Stimulated activated CD4-positive, alpha-beta T cell treated with anti-CD3 and anti-CD28 coated beads, Interleukin-4, amount 100 ng/mL, for 48 hours (primary cell): ENCODE results near the gene RPP30.

Experiments used
- DNase-seq, 2 donors: peaks; one replicate each; pipeline ENCODE4 v3.0.0-alpha.2; 2020; ENCODE audit warnings: low read depth in 2 of 2

RPP30 gene

DNA sequence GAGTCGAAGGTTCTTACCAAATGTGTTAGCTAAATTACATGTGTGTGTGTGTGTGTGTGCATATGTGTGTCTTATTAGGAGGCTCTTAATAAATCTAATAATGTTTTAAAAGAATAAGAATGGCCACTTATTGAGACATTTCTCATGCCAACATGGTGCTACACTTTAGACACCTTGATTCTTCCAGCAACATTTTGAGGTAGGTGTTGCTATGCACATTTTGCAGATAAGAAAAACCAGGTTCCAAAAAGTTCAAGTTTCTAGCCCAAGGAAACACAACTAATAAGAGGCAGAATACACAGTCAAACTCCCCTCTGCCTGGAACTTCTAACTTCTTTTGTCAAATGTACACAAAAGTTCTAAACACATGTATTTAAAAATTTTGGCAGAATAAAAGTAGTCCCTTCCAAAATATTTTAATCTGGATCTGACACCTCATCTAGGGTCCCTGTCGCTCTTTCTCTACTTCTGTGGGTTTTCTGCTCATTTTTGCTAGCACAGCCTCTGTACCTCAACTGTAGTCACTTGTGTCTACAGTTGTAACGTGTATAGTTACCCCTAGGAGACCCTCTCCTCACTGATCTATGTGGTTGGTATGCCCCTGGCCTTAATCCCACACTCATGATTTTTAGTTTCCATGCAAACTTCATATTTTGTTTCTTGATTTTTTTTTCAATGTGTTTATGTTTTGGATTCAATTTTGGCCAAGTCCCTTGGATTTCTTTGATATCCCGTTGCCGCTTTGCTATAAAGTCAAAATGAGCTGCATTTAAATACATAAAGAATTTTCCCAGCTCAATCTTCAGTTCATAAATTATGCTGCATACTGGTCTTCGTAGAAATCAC lies 44.8 kb downstream of the RPP30 start:
- no peak for DNase-seq

DNA sequence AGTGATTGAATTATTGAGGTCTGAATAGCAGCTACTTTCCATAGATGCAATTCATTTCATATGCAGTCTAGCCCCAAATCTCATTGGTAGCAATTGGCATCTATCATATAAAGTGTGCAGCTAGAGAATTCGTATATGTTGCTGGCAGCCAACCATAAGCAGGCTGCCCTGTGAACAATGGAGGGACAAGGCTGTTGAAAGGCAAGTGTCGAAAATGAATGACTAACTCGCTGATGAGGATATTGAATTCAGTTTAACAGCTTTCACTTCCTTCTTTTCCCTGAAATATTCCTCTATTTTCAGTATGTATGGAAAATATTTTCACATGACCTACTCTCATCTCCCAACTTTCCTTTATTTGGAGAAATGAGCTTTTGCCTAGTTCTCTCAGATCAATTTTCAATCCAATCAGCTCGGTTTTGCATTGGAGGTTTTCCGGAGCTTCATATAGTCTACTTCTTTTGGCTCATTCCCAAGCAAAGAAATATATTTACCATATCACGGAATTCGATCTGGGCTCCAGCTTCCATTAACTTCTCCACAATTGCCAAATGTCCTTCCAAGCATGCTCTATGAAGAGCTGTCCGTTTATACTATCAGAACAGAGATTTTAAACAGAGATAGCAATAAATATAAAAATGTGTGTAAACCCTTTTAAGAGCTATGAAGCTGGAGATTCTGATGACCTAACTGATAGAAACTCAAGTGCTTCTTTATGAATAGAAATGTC lies 45.6 kb downstream of the RPP30 start:
- no peak for DNase-seq

DNA sequence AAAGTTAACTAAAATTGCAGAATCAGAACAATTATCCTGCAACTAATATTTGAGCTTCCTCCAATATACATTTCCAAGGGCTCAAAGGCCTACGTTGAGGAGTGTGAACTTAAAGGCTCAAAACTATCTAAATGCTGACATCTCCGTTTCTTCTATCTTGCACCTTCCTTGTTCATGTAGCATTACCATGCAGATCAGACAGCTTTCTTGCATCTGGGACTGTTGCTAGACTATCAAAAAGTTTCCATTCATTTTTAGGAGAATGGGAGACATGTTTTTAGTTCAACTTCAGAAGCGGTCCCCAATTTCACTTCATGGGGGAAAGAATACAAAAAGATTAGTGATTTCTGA lies 46.2 kb downstream of the RPP30 start:
- DNase-seq = no peak

DNA sequence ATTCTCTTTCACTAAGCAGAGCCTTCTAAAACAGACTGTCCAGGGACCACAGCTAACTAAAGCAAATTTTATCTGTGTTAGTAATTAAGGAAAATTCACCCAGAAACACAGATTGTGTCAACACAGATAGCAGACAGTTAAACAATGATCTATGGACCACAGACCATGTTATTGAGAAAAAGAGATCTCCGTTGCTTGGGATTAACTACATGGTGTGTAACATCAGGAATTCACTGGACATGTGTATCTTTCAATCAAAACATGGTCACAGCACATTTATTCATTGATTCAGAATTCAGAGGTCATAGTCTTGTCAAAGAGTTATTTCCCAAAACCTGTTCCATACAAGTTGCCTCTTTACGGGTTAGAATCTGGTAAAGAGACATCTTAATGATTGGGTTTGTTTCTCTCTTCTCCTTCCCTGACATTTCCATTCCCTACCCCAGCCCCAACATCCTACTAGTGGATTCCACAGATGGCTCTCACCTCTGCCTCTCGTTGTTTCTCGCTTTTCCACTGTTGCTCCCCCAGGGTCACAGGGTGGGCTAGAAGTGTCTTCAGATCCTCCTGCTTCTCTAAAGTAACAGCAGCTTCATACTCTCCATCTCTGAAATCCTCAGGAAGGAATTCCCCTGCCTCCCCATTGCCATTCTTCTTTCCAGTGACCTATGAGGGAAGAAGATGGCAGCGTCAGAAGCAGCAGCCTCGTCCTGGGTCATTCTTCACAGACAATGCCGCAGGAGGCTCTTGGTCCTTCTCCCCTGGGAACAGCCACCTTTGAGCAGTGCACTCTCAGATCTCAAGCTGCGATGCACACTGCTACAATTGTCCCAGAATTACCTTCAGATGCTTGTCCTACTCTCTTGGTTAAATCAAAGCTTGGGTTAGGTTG lies 48.2 kb downstream of the RPP30 start:
- DNase-seq = no peak

DNA sequence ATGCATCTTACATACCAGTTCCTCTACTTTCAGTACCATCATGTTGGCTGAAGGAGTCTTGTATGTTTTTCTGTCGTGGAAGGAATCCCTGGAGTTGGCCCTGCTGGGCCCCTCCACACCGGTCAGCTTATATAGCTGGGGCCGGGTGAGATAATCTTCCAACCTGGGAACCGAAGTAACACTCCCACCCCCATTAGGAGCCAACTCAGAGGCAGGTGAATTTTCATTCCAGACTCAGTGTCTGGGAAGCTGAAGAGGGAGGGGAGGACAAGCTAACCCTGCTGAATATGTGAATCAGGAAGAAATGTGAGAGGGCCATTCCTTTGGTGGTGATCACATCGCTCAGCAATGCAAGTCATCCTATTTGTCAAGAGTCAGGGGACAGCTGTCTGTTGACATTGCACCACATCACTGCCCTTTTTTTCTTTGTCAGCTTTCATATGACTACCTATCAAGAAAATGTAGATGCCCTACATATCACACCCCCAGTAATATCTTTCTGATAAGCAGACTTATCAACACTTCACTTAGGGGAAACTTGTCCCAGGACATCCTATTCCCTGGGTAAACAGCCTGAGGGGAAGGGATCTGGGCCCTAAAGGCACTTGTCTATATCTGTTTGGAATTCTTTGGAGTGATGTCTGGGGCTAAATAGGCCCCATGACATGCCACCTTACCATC lies 49.4 kb downstream of the RPP30 start, which contains the start of gene ANKRD1:
TSS of gene ANKRD1 (minus strand) at position 102 of the 681 bp plus-strand sequence. CDS start at position 42, 60 bp downstream.
- no peak for DNase-seq

DNA sequence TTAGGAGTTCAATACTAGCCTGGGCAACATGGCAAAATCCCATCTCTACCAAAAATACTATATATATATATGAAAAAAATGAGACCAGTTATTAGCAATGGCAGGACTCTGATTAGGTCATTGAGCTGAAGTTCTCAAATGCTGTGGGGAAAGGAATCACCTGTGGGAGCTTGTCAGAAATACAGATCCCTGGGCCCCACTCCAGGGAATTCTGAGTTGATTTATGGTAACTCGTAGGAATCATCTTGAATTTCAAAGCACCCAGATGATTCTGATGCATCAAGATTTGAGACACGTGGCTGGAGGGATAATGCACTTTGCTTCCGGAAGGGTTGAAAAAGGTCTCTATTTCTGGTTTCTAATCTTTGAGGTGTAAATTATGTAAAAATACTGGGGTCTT lies 50.1 kb downstream of the RPP30 start:
- no peak for DNase-seq

DNA sequence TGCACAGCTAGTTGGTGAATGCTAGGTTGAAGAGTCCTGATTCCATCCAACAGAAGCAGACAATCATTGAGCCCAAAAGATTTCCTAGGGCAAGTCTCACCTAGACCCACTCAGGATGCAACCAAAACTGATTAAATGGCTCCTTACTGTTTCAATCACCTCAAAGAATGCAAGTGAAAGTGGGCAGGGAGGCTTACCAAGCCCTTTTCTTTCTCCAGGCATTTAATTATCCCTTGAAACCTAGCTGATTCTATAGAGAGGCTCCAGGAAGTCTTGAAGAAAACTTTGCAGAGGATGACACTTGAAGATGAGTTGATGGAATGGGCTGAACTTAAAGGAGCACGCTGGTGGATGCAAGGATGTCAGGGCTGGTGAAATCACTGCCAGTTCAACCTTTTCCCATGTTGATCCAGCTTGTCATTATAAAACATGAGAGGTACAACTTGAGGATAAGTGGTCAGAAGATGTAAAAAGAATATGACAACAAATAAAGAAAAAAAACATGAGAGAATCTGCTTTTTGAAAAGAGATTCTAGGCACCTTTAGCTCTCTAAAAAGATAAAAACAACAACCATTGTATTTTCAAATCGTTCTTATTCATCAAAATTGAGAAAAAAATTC lies 51.4 kb downstream of the RPP30 start:
- DNase-seq = no peak

DNA sequence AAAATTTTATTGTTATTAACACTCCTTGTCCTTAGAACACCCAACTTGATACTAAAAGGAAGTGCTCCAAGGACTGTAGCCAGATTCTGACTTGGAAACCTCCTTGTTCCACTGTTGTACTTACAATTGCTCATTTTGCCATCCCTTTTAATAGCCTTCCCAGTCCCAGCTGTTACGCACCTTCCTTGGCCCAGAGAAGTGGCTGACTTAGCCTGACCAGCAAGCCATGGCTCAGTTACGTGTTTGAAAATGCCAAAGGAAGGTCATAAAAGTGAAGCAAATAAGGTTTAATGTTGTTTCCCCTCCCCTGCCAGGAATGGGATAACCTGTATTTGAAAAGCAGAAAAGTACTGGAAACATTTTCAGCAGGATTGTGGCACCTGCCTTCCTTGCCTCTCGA lies 52.8 kb downstream of the RPP30 start:
- no peak for DNase-seq

DNA sequence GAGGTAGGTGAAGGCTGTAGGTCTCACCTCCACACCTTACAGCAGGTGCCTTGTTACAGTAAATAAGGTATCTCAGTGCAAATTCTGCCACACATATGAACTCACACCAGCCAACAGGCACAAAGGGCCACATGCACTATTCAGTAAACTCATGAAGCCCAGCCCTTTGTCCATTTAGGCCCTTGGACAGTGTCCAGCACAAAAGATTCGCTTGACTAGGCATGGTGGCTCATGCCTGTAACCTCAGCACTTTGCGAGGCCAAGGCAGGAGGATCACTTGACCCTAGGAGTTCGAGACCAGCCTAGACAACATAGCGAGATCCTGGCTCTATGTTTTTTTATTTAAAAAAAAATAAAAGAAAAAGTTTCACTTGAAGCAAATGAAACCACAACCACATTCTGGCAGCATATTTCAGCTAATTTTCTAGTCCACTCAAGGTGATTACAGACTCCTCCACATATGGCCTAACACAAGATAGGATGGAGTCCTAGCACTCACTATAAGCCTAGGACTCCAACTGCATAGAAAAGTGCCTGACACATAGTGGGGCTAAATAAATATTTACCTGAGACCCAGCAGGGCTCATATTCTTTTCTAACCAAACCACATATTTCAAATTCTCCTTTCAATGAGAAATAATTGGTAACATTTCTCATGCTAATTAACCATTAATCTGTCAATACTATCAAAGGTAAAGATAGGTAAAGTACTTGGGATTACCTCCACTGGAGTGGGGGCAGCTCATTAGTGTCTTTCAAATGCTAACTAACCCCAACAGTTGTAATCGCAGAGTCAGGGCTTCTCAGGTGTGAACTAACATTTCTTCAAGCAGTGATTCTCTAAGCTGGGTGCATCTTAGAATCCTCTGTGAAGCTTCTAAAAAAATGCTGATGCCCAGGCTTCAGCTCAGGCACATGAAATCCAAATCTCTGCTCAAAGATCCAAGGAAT lies 53.6 kb downstream of the RPP30 start:
- DNase-seq = no peak

DNA sequence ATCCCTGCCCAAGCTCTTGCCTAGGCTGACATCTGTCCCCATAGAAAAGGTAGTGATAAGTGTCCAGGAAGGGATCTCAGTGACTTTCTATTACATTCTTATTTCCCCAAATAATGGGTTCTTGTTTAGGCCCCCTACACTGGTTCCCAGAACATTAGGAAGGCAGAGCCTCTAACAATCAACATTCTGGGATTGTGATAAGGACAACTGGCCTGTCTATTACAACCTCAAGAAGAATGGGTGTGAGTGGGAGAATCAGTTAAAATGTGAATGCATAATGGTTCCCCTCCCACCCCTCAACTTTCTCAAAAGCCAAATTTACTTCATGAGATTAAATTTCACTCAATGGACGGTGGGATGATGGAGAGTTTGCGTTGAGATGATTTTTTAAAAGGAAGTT lies 55.5 kb downstream of the RPP30 start:
- no peak for DNase-seq

DNA sequence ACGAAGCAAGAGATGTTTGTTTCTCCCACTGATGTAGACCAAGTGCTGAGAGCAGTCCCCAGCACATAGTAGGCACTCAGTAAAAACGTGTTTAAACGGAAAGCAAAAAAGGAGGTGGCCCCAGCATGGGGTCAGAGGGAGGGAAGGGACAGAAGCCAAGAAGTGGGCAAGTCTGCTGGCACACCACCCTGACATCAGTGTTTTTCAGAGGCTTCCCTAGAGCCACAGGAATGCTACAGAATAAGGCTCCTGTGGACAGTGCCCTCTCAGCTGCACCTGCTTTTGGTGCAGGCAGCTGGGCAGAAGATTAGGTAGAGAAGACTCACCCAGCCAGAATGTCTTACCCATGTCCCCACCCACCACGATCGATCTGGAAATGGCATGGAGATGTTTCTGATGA lies 57.4 kb downstream of the RPP30 start:
- DNase-seq = no peak

DNA sequence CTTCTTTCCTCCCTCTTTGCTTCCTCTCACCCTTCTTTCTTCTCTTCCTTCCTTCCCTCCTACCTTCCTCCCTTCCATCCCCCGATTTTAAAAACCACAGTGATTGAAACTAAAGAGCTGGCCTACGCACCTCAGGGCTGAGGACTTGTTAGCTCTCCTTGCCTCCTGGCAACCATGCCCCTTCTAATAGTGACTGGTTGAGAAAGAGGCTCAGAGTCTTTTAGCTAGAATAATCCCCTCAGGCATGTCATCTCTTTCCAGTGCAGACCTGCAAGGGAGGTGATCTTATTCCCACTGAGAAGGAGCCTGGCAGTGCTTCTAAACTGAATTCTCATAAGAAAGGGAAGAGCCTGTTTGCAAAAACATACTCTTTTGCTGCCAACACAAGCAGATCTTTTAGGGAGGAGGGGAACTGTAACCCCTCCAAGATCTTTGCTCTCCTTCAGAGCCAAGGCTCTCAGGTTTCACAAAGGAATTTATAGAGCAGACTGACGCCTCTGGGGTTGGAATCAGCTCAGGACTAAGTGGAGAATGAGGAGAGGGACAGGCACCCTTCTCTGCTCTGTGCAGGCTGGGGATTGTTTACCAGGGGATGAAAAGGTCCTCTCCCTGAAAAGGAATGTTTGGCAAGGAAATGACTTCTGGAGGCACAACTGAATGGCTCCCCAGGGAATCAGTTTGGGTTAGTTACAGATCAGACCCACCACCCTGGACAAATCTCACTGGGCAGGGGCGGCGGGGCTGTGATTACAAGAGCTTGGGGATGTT lies 58.5 kb downstream of the RPP30 start:
- no peak for DNase-seq

DNA sequence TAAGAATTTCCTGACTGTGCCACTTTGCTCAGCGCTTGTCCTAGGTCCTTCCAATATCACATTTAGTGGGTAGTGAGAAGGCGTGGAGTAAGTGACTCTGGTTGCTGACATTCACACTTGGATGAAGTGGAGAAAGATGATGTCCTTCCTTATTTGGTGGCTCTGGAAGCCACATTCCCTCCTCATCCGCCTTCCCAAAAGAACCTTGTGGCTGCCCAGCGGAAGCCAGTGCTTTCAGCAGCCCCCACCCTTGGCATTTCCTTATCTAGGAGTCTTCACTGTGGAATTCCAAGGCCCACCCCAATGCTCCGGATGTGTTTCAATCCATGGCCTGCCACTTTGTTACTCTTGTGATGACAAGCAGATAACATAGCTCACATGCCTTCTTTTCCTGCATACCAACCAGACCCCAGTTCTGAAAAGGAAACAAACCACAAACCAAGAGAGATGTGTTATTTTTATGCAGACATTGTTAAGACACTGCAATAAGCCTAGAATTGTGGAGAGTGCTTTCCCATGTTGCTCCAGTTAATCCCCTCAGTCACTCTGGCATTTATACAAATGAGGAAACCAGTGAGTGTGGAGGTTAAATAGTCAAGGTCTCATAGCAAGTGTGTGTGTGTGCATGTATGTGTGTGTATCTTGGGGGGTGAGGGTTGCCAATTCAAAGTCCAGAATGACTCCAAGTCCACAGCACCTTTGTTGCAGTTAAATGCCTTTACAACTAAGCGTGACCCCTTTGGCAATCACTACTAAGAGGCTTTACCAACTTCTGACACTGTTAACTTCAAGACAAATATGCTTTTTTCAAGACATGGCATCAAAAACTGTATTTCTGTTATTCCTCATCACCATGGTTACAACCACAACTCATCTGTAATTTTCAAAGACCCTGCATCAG lies 59.4 kb downstream of the RPP30 start:
- DNase-seq = no peak

DNA sequence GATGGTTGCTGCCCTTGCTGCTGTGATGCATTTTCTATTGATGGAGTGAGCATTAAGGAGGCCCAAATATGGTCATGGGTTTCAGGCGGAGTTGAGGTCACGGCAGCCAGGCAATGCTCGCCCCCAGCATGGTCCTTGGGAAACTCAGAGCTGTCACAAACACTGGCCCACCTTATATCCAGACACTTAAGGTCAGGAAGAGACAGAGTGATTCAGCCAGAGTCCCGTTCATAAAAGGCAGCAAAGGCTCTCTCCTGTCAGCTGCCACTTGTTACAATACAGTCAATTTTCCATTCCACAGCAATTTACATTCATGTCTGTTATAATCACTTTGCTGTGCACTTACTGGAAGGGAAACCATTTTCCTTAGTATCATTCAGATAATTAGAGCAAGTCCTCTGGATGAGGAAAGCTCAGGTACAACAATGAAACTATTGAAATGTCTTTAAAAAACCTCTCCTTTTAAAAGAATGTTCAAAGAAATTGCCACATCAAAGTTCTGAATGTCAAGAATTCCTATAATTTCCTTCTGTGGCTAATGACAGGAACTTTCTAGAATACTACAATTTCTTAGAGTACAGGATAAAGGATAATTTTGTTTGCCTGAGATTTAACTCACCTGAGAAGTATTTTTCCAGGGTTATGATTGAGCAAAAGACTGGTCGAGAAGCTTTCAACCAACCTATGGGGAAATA lies 64.0 kb downstream of the RPP30 start:
- no peak for DNase-seq

DNA sequence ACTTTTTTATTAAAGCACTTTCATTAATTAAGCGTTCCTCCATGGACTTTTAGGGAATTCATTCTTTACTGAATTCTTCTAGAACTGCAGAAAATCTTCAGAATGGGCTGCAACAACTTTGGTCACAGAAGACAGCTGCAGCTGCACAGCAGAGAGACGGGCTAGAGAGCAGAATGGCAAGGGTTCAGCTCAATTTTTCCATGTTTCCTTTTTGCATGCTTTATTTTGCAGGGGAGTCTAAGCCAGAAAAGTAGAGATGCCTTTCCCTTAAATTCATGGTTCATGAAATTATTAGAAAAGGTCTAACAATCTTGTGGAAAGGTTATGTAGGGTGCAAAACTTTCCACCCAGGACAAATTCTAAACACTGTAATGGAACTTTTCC lies 64.5 kb downstream of the RPP30 start:
- DNase-seq = no peak

DNA sequence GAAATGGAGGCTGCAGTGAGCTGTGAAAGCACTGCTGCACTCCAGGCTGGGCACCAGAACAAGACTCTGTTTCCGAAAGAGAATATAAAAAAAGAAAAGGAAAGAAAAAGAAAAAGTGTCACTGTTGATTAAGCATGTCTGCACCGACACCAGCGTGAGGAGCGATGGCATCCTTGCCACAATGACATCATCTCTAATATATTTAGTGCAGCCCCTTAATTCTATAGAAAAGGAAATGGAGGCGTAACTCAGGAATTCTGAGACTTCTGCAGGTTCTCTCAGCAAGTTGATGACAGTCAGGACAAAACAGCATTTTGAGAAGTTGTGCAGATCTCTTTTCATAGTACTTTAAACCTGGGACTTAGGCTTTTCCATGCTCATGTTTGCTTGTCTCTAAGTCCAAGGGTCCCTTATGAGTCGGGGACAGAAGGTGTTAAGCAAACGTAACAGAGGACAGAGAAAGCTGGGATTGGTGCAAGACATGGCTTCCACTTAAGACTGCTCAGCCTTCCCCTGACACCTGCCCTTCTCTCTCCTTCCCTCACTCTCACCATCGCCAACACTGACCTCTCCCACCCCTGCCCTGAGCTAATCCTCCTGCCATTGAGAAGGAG lies 66.0 kb downstream of the RPP30 start:
- no peak for DNase-seq

DNA sequence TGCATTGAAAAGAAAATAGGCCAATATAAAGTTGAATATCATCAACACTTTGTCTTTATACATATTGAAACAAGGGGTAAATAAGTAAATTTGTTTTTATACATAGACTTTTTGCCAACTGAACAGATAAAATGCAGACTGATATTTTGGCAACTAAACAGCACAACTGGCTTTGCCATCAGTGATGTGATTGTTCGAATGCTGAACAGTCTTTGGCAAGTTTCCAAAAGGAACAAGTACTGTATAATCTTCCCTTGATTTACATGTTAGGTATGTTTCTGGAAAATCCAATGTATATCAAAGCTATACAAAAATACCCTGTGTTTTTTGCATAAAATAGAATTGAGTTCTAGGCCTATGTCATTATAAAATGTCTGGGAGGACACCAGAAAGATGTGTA lies 67.3 kb downstream of the RPP30 start:
- no peak for DNase-seq
